Activated CD4-positive, alpha-beta T cell treated with anti-CD3 and anti-CD28 coated beads, Interleukin-2, amount 50 U/mL, for 1 hour (primary cell): ENCODE data around the gene TCHP.

Experiments used
- DNase-seq: peaks from one replicate; pipeline ENCODE4 v3.0.0-alpha.2; 2020

Gene TCHP

GRCh38 chr12:109938947-109939346 is 38.9 kb downstream of the TCHP start:
- no peak for DNase-seq

- no peak for DNase-seq
Measured at GRCh38 chr12:109939504-109939903, 39.4 kb downstream of the TCHP start.

DNA sequence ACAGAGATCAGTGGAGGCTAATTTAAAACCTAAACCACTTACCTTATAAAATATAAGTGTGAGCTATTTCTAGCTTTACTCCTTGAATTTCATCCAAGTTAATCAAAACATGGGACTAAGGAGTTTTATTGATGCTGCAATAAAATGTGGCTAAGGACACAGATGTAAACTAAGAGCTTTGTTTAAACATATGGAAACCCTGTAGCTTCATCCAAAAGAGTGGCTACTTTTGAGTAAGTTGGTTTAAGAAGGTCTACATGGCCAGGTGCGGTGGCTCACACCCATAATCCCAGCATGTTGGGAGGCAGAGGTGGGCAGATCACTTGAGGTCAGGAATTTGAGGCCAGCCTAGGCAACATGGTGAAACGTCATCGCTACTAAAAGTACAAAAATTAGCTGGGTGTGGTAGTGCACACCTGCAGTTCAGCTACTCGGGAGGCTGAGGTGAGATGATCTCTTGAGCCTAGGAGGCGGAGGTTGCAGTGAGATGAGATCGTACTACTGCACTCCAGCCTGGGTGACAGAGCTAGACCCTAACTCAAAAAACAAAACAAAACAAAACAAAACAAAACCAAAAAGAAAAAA is 40.4 kb downstream of the TCHP start:
- DNase-seq: no peak

GRCh38 chr12:109943811-109944210 is 43.7 kb downstream of the TCHP start:
- no peak for DNase-seq

- no peak for DNase-seq
Measured at GRCh38 chr12:109944561-109945359, 44.7 kb downstream of the TCHP start.

DNA sequence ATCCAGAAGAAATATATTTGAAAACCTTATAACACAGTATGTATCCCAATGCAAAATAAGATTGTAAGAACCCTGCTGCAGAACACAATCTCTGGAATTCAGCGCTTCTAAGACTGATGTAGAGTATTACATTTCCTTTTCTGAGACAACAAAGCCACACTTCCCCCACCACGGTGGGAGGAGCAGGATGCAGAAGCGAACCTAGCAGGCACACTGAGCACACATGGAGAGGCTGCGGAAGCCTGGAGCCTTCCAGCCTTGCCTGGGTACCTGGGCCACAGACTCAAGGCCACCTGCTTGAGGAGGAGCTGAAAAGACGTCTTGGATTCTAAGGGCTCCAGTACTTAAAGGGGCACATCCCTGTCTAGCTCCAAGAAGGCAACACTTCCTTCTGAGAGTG is 46.4 kb downstream of the TCHP start:
- no peak for DNase-seq

GRCh38 chr12:109946913-109947312 is 46.8 kb downstream of the TCHP start:
- no peak for DNase-seq

DNA sequence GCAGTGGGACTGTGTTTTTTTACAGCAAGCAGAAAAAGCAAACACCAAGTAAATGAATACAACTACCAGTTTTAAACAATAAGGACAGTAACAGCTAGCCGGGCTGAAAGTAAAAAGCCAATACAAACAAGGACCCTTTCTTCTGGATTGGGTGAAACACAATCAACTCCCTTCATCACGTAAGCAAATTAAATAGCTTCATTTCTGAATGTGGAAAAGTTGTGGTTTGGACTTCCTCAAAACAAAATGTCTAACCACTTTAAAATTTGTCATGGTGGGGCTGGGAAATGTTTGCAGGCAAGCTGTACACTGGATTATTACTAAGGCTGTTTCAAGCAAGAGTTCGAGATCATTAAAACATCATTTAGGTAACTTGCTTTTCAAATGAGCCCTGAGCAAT is 47.4 kb downstream of the TCHP start:
- DNase-seq: no peak

DNA sequence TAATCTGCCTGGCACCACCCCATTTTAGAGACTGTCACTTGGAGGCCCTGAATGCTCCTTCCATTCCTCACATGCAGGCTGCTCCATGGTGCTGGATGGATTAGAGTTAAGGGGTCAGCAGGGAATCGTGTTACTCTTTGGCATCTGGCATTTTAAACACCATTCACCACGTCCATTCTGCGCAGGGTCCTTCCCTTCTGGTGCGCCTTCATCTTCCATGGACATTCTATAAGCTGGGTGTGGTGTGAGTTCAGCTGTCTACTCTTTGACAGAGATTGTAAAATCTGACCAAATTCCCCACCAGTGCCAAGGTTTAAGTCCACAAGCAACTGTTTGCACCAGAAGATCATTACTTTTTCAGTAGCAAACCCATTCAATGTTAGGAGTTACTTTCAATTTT is 48.3 kb downstream of the TCHP start:
- DNase-seq: no peak

DNA sequence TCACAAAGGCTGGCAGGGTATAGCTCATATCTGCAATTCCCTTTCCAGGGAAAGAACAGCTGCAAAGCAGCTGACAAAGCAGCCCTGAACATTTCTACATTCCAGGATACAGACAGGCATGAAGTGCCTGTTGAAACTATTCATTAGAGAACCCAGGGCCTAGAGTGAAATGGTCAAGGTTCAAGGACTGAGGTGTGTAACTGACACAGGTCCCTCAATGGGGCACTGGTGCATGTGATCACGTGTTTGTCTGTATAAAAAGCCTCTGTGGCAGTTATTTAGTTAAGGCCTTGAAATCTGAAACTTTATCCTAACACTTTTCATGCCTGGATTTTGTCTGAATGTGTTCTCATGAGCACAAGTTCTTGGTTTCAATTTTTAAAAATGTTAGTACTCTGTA is 49.0 kb downstream of the TCHP start:
- no peak for DNase-seq

DNA sequence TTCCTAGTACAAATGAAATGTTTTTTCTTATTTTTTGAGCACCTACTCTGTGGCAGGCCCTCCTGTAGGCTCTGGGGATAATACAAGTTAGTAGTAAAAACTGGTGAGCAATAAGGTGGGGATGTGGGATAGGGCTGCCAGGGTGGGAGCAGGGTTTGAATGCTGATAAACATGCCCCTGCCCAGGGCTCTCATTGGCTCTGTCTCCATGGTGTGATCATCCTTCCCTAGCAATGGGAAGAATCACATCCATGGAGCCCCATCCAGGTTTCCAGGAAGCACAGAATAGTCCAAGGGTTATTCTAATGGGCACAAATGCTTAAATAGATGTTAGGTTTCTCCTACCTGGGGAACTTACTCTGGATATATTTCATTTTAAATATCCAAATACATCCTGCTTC is 50.6 kb downstream of the TCHP start:
- DNase-seq: no peak

GRCh38 chr12:109951136-109951535 is 51.1 kb downstream of the TCHP start:
- DNase-seq: no peak

GRCh38 chr12:109951751-109952150 is 51.7 kb downstream of the TCHP start:
- DNase-seq: no peak

DNA sequence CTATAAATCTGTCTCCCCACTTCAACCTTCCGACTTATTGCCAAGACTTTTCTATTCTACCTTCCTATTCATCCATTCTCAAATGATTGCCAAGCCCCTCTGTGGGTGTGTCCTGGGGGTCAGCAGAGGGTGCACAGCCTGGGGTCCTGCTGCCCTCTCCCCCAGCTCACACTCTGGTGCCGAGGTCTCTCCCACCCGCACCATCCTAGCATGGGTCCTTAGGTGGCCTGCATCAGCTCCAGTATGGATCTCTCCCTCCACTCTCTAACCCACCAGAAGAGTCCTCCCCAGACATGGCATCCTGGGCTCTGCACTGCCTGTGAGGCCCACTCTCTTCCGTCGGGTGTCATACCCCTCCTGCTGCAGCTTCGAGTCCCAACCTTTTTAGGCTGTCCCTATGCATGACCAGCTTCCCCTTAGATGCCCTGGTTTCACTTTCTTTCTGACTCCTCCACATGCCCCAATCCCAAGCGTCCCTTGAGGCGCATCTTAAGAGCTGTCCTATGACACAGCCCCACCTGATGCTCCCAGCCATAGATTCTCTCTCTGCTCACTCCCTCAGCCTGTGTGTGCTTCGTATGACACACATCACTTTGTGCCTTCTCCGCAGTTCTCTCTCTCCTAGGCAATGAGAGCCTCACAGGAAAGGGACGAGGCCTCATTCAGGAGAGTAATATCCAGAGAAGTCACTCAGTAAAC is 52.2 kb downstream of the TCHP start:
- DNase-seq: no peak

GRCh38 chr12:109952873-109953272 is 52.8 kb downstream of the TCHP start:
- no peak for DNase-seq

- no peak for DNase-seq
Measured at GRCh38 chr12:109953656-109954055, 53.6 kb downstream of the TCHP start.

GRCh38 chr12:109958374-109958773 is 58.3 kb downstream of the TCHP start:
- DNase-seq: no peak

DNA sequence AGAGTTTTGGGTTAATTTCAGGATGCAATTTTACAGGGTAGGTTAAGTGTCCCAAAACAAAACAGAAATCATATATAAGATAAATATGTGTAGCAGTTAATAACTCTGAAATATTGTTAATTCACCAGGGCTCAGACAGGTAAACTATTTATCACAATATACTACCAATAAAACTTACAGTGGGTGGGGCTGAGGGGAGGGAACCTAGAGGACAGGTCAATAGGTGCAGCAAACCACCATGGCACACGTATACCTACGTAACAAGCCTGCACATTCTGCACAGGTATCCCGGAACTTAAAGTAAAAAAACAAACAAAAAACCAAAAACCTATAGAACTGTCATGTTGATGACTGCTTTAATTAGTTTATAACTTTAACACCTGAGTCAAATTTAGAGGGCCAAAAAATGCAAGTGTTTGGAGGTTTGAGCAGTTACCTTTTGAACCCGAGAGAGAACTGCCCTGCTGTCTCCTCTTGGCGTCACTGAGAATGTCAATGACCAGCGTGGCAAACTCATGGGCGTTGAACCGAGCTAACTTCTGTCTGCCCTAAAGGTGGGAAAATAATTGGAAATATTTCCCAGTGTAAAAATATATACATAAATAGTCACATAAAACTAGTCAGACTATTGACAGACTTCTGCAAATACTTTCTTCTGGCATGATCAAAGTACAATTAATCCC is 59.5 kb downstream of the TCHP start:
- DNase-seq: no peak

DNA sequence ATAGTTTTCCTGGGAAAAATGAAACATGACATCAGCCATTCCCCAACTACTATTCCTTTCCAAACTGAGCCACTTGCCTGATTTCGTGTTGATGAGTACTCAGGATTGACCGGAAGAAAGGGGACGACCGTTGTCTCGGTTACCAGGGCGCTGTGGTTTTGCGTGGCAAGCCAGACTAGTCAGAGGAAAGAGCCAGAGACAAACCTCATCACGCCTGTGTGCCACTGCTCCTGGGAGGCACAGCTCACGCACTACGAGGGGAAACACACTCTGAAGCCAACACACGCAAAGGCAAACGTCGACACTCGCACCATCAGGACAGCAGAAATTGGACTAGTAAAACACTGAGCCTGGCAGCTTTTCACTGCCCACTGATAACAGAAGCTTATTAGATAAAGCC is 61.1 kb downstream of the TCHP start:
- DNase-seq: no peak

DNA sequence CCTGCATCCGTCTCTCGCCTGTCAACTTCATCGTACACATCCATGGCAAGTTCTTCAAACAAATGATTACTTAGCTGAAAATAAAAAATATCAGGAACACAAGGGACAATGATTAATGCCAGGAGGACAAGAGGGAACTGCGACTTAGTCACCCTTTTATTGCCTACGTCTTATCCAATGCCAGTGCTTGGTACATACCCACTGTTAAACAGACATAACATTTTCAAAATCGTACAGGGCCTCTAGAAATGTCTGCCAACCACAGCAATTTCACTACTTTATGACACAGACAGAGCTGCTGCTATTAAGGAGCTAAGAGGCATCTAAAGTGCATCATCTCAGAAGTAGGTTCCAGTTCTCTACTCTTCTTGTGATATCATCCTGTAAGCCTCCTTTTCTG is 61.5 kb downstream of the TCHP start:
- DNase-seq: no peak

DNA sequence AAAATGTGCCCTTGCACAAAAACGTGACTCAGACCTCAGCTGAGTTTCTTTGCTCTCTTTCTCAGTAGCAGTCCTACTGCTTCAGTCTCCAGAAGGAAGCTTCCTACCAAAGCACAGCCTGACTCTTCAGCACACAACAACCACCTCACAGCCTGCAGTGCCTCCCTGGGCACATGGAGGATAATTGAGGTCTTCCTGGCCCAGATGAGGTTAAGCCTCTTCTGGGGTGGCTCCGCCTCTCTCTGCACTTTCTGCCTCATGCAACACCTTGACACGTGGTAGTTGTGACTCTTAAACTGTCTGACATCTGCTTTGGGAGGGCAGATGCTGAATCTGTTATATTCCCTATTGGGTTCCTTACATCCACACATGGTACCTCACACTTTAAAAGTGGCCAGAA is 62.3 kb downstream of the TCHP start:
- DNase-seq: no peak

GRCh38 chr12:109963330-109963729 is 63.3 kb downstream of the TCHP start:
- no peak for DNase-seq

GRCh38 chr12:109963743-109964429 is 63.8 kb downstream of the TCHP start:
- no peak for DNase-seq
